PFSK-1 (cell line): Measurements from ENCODE around the gene COL23A1.

ENCODE experiments used
- FOXP2 ChIP-seq: optimal IDR thresholded peaks from 2 replicates; pipeline ENCODE3; 2011; ENCODE audit warnings: borderline replicate concordance, control low read depth, inconsistent platforms; ENCODE audit not compliant: insufficient read depth; ENCODE audit errors: extremely low read length, extremely low read depth
- POLR2AphosphoS5 ChIP-seq: IDR thresholded peaks from 2 replicates; pipeline ENCODE4 v1.6.1; 2012; ENCODE audit warnings: low read depth, mild to moderate bottlenecking, control low read depth, low read length, moderate library complexity
- REST ChIP-seq, 2 experiments: IDR thresholded peaks; 2 replicates each; pipeline versions ENCODE4 v1.6.1 to v1.8.0; 2011 to 2012; ENCODE audit warnings: low read depth in 2 of 2, low read length in 2 of 2, control low read depth in 1 of 2, inconsistent platforms in 1 of 2, mild to moderate bottlenecking in 1 of 2, moderate library complexity in 1 of 2; ENCODE audit not compliant: insufficient read depth in 1 of 2
- SIN3A ChIP-seq: IDR thresholded peaks from 2 replicates; pipeline ENCODE4 v1.6.1; 2012; ENCODE audit warnings: mild to moderate bottlenecking, low read length, moderate library complexity, borderline replicate concordance; ENCODE audit not compliant: insufficient read depth
- TAF1 ChIP-seq: IDR thresholded peaks from 2 replicates; pipeline ENCODE4 v1.6.1; 2012; ENCODE audit warnings: low read length, control low read depth, borderline replicate concordance; ENCODE audit not compliant: insufficient read depth

COL23A1 gene

GRCh38 chr5:178387061-178387855 lies 202.9 kb downstream of the COL23A1 start:
- TF ChIP-seq FOXP2, result no peak
- no peak for TF ChIP-seq POLR2AphosphoS5
- no peak for TF ChIP-seq SIN3A
- TF ChIP-seq REST (IDR thresholded peaks at IDR 0.05; ENCODE audit: insufficient read depth in 1 of 2, low read depth in 2 of 2, low read length in 2 of 2), result no peak
- no peak for TF ChIP-seq TAF1

- no peak for TF ChIP-seq TAF1
- no peak for TF ChIP-seq SIN3A
- TF ChIP-seq POLR2AphosphoS5, result no peak
- no peak for TF ChIP-seq REST (IDR thresholded peaks at IDR 0.05; ENCODE audit: insufficient read depth in 1 of 2, low read depth in 2 of 2, low read length in 2 of 2)
- no peak for TF ChIP-seq FOXP2
Measured at GRCh38 chr5:178386336-178386931, 203.8 kb downstream of the COL23A1 start.

- TF ChIP-seq POLR2AphosphoS5, result no peak
- TF ChIP-seq SIN3A, result no peak
- TF ChIP-seq TAF1, result no peak
- TF ChIP-seq REST (IDR thresholded peaks at IDR 0.05; ENCODE audit: insufficient read depth in 1 of 2, low read depth in 2 of 2, low read length in 2 of 2), result no peak
- TF ChIP-seq FOXP2, result no peak
Measured at GRCh38 chr5:178385496-178385890, 204.7 kb downstream of the COL23A1 start.

DNA sequence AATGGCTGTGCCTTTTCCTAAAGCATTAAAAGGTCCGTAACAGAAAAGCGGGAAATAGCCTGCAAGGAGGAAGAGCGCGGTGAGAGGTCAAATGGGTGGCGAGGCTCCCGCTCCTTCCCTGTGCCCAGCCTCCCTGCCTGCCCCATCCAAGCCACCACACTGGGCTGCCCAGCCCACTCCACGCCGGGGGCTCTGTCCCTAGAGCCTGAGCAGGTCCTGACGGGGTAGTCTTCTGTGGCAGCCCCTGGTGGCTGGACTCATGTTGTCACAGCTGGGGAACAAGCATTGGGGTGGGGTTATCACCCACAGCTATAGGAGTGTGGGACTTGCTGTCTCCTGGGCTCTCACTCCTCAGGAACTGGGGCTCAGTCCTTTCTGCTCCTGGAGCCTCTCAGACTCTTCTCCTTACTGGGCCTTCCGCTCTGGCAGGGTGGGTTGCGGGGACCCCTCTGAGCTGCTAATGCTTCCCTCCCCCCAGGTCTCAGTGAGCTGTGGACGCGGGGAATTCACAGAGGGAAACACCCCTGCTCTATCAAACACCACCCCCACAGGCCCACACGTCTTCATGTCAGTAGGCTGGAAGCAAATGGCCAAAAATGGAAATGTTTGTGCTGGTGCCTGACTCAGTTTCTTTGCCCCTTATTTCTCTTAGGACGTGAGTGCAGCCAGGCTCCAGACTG lies 205.2 kb downstream of the COL23A1 start:
- TF ChIP-seq POLR2AphosphoS5 (no peak), FOXP2 (no peak), SIN3A (no peak), TAF1 (no peak), REST (IDR thresholded peaks at IDR 0.05; ENCODE audit: insufficient read depth in 1 of 2, low read depth in 2 of 2, low read length in 2 of 2) (no peak)
